Muscle layer of colon (tissue), 2 donors: ENCODE results near the gene MACROH2A2.

Source experiments
- H3K27ac ChIP-seq: one replicate; pipeline ENCODE4 v1.7.0; 2013; ENCODE audit warnings: low read depth, mild to moderate bottlenecking, low read length, moderate library complexity
- H3K27me3 ChIP-seq, 2 donors: one replicate each; pipeline ENCODE4 v1.7.0; 2013; ENCODE audit warnings: low read length in 2 of 2, mild to moderate bottlenecking in 2 of 2; ENCODE audit not compliant: insufficient read depth in 2 of 2, control insufficient read depth in 1 of 2
- H3K36me3 ChIP-seq: one replicate; pipeline ENCODE4 v1.7.0; 2013; ENCODE audit warnings: mild to moderate bottlenecking, low read length; ENCODE audit not compliant: insufficient read depth
- H3K4me1 ChIP-seq: one replicate; pipeline ENCODE4 v1.7.0; 2013; ENCODE audit warnings: mild to moderate bottlenecking, low read length; ENCODE audit not compliant: insufficient read depth
- H3K4me3 ChIP-seq, 2 donors: one replicate each; pipeline ENCODE4 v1.7.0; 2013; ENCODE audit warnings: low read length in 2 of 2, low read depth in 1 of 2, mild to moderate bottlenecking in 1 of 2, moderate library complexity in 1 of 2
- H3K9ac ChIP-seq: one replicate; pipeline ENCODE4 v1.7.0; 2013; ENCODE audit warnings: low read length
- H3K9me3 ChIP-seq: one replicate; pipeline ENCODE4 v1.7.0; 2013; ENCODE audit warnings: mild to moderate bottlenecking, low read length
- donor health status: abdominal sarcoma.
- donor health status: Adenocarcinoma of cecum.

MACROH2A2 gene

DNA sequence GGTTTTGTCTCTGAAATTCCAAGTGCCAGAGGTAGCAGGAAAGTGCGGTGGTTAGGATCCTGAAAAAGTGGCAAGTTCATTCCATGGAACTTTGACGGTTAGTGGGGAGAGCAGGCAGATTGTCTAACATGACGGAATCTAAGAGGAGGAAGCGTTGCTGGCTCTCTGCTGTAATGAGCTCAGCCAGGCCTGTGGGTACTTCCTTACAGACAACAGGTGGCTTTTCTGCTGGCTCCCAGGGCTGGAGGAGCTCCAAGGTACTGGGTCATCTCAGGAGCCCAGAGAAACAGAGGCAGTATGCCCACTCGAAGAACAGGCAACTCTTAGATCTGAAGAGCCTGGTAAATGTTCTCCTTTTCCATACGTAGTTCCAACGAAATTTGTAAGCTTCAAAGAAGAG, 83.0 kb downstream of the MACROH2A2 start:
- Histone ChIP-seq H3K9ac (no peak overlapping the region), H3K4me3 (no peak overlapping the region), H3K27me3 (no peaks in the 10 kb centered on the region), H3K9me3 (no peaks in the 10 kb centered on the region), H3K36me3 (peaks cover 7% of the 10 kb centered on the region), H3K4me1 (peaks cover 20% of the 10 kb centered on the region), H3K27ac (no peak overlapping the region)

DNA sequence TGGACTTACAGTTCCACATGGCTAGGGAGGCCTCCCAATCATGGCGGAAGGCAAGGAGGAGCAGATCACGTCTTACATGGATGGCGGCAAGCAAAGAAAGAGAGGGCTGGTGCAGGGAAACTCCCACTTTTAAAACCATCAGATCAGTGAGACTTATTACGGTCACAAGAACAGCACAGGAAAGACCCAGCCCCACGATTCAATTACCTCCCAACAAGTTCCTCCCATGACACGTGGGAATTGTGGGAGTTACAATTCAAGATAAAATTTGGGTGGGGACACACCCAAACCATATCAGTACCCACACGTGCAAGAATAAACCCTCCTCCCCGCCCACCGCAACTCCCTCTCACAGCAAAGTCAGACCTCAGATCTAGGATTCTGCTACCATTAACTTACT, 84.5 kb downstream of the MACROH2A2 start:
- Histone ChIP-seq H3K36me3 (peaks cover 7% of the 10 kb centered on the region), H3K27me3 (no peaks in the 10 kb centered on the region), H3K9ac (no peak overlapping the region), H3K27ac (no peak overlapping the region), H3K9me3 (no peaks in the 10 kb centered on the region), H3K4me3 (no peak overlapping the region), H3K4me1 (peaks cover 6% of the 10 kb centered on the region)

DNA sequence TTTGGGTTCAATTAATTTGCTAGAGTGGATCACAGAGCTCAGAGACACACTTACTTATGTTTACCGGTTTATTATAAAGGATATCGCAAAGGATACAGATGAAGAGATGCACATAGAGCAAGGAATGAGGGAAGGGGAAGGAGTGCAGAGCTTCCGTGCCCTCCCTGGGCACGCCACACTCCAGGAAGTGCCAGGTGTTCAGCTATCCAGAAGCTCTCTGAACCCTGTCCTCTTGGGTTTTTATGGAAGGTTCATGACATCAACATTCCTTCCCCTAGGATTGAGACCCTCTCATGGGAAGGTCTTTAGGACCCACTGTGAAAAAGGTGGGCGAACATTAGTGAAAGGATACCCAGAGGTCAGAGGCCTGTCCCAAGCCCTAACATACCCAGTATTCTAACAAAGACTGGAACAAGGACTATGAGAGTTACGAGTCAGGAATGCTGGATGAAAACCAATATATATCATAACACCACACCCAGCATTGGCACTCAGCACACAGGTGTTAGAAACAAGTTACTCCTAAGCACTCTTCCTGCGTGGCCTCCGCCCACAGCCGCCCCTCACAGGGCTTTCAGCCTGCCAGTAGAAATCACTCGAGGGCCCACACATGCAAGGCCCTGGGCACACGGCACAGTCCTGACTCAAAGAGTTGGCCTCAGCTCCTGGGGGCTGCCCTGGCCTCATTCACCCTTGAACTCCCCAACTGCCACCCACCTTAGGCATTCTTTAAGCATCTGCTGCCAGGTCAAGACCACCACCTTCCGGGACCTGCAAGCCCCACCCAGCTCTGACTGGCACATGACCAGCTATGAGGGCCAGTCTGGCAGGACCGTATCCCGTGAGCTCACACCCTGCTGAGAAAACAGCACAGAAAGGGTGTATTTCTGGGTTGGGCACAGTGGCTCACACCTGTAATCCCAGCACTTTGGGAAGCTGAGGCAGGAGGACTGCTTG, 85.6 kb downstream of the MACROH2A2 start:
- no peak overlapping the region for H3K9ac ChIP-seq
- no peaks in the 10 kb centered on the region for H3K27me3 ChIP-seq
- H3K27ac ChIP-seq, result no peak overlapping the region
- no peaks in the 10 kb centered on the region for H3K9me3 ChIP-seq
- H3K4me1 ChIP-seq, result peaks cover 3% of the 10 kb centered on the region
- H3K36me3 ChIP-seq, result peaks cover 7% of the 10 kb centered on the region
- H3K4me3 ChIP-seq, result no peak overlapping the region

DNA sequence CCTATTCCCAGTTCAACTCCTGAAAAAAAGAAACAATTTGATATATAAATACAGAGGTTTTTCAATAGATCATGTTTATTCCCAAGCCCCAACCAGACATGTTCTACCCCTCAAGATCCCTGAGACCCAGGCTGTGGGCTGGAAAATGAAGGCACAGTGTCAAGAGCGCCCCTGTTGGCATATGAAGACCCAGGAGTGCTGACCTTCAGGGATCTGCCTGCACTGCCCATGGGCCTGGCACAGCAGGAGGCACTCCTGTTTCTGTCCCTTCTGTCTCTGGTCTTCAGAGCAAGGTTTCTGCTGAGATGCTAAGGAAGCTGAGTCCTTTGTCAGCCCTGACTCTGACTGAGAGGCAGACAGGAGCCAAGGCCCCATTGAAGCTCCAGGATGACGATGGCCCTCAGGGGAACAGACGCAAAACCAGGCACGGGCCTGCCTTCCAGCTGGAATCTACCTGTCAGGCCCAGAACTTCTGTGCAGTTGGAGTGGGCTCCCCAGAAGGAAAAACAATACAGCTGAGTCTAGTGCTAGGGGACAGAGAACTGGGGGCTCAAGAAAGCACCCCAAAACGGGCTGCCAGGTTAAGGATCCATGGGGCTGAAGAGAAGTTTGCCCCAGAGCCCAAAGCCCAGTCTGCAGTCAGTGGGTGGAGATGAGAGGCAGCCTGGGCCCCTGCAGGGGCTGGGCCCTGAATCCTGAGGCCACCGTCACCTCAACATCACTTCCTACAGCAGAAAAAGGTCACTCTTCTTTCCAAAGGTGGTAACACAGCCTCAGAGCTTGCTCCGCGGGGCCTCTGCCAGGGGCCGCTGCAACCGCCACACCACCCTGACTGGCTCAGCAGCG, 86.7 kb downstream of the MACROH2A2 start:
- Histone ChIP-seq H3K27me3 (no peaks in the 10 kb centered on the region), H3K27ac (no peak overlapping the region), H3K9ac (no peak overlapping the region), H3K9me3 (no peaks in the 10 kb centered on the region), H3K4me1 (peaks cover under 1% of the 10 kb centered on the region), H3K4me3 (no peak overlapping the region), H3K36me3 (peaks cover 7% of the 10 kb centered on the region)

DNA sequence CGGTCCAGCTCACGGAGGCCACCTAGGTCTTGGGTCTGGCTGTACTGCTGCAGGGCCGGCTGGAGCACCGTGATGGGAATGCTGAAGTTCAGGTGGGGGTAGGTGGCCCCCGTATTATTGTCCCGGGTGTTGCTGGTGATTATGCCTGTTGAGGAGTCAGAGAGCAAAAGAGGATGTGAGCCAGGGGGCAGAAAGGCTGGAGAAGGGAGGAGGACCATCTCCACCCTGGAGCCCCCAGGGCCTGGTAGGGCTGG, 87.3 kb downstream of the MACROH2A2 start:
- Histone ChIP-seq H3K36me3 (peaks cover 7% of the 10 kb centered on the region), H3K9ac (no peak overlapping the region), H3K27ac (no peak overlapping the region), H3K9me3 (no peaks in the 10 kb centered on the region), H3K27me3 (no peaks in the 10 kb centered on the region), H3K4me1 (peaks cover 6% of the 10 kb centered on the region), H3K4me3 (no peak overlapping the region)

DNA sequence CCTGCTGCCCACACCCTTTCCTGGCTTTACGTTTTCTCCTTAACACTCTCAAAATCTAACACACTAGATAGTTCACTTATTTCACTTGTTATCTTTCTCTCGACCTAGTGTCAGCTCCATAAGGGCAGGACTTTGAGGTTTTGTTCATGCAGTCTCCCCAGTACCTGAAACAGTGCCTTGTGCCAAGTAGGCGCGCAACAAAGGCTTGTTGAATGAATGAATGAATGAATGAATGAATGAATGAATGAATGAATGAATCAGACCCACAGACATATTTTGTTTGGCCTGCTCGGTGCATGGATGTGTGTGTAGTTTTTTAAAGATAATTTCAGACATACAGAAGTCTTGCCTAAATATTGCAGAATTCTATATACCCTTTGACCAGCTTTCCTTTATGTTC, 87.7 kb downstream of the MACROH2A2 start:
- H3K4me1 ChIP-seq, result peaks cover 10% of the 10 kb centered on the region
- H3K4me3 ChIP-seq, result no peak overlapping the region
- H3K27ac ChIP-seq, result no peak overlapping the region
- no peak overlapping the region for H3K9ac ChIP-seq
- no peaks in the 10 kb centered on the region for H3K27me3 ChIP-seq
- H3K9me3 ChIP-seq, result no peaks in the 10 kb centered on the region
- H3K36me3 ChIP-seq, result peaks cover 7% of the 10 kb centered on the region

DNA sequence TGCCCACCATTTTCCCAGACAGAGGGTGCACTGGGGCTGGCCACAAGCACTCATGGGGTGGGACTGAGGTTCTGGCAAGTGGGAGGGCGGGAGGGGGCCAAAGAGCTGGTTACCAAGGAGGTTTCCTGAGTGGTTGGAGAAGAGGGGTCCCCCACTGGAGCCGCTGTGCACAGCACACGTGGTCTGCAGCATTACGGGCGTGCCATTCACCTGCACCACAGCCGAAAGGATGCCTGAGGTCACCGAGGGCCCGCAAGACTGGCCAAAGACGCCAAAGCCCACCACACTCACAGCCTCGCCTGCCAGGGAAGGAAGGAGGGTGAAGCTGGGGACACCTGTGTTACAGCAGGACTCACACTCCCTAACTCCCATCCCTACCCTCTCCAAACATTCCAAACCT, 89.9 kb downstream of the MACROH2A2 start:
- Histone ChIP-seq H3K4me3 (no peak overlapping the region), H3K36me3 (peaks cover 7% of the 10 kb centered on the region), H3K9me3 (no peaks in the 10 kb centered on the region), H3K27ac (no peak overlapping the region), H3K9ac (no peak overlapping the region), H3K4me1 (peaks cover 20% of the 10 kb centered on the region), H3K27me3 (no peaks in the 10 kb centered on the region)

DNA sequence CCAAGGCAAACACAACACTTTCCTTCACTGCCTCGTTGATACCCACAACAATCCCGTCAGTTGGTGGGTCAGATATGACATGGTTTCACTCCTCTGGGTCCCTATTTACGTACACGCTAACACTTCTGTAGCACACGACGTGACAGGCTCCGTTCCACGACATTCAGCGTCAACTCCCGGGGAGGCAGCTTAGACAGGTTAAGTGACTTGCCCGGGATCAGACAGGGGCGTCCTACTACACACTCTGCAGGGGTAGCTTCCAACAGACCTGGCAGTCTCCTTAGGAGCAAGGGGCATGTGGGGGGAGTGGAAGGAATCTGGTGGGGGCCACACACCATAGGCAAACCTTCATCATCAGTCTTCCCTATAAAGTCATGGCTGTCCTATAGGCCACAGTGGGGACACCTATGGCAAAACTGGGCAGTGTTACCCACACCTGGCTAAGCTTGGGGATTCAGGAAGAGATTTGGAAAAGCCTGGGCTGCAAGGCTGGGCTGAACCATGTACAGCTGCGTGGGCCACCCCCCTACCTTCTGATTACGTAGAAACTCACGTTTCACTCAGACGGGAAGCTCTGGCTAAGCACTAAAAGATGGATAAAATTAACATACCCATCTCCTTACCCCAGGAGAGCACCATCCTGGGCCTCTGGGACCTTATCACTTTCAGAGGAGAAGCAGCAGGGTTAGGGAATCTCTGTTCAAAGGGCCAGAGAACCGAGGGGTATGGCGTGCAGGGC, 91.9 kb downstream of the MACROH2A2 start:
- Histone ChIP-seq H3K9ac (peak overlapping the region; percentile 89), H3K27ac (no peak overlapping the region), H3K36me3 (peaks cover 12% of the 10 kb centered on the region), H3K27me3 (no peaks in the 10 kb centered on the region), H3K4me1 (peaks cover 20% of the 10 kb centered on the region), H3K4me3 (peak overlapping the region in 1 of 2 donors; percentile 78), H3K9me3 (no peaks in the 10 kb centered on the region)

DNA sequence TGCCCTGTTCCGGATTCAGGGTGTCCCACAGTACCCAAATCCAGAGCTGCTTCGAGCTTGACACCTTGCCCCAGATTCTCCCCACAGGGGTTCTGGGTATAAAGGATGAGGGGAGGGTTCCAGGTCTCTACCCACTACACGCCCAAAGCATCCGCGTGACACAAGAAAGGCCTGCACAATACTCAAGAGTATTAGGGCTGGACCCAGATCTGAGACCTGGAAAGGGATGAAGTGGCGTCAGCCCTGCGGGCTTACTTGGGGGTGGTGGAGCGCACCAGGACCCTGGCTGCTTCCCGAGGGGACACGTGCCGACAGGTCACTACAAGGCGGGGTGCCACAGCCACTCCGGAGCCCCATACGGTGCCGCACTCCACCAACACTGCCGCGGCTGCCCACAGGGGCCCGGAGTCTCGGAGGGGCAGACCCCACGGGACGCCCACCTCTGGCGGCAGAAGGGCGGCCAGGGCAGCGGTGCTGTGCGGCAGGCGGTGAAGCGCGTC, 92.6 kb downstream of the MACROH2A2 start:
- H3K9me3 ChIP-seq, result no peaks in the 10 kb centered on the region
- H3K4me3 ChIP-seq, result peak overlapping the region; percentile 56 to 78
- peak overlapping the region; percentile 74 for H3K27ac ChIP-seq
- H3K9ac ChIP-seq, result peak overlapping the region; percentile 89
- no peaks in the 10 kb centered on the region for H3K27me3 ChIP-seq
- peaks cover 16% of the 10 kb centered on the region for H3K36me3 ChIP-seq
- H3K4me1 ChIP-seq, result peaks cover 20% of the 10 kb centered on the region

DNA sequence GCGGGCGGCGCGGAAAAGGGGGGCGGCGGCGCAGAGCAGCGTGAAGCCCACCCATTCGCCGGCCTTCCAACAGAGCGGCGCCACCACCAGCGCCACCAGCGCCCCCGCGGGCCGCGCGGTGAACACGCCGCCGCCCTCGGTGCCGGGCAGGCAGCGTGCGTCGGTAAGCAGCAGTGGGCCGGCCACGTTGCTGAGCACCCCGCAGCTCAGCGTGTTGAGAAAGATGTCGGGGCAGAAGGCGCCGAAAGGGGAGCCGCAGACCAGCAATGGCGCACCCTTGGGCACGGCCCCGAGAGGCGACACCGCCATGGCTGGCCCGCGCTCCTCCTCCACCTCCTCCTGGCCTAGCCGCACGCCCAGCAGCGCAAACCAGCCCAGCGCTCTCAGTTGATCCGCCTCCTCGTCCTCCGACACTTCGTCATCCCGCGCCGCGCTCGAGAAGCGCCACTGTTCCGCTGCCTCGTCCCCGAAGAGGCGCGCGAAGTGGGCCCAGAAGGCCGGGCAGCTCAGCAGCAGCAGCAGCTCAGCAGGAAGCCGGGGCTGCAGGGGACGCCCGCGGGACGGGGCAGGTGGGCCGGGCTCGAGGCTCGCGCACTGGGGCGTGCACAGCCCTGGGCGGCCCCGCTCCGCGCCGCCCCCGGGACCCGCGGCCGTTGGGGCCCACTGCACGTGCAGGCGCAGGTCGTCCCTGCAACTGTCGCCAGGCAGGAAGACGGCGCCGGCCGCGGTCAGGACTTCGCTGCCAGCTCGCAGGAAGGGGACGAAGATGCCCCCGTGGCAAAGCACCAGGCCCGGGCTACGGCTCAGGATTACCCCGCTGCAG, 93.2 kb downstream of the MACROH2A2 start:
- Histone ChIP-seq H3K27me3 (no peaks in the 10 kb centered on the region), H3K27ac (peak overlapping the region; percentile 74)

More for the DNA sequence above, 93.2 kb downstream of the MACROH2A2 start:
- peak overlapping the region; percentile 56 to 78 for H3K4me3 ChIP-seq
- H3K4me1 ChIP-seq, result peaks cover 20% of the 10 kb centered on the region
- peaks cover 23% of the 10 kb centered on the region for H3K36me3 ChIP-seq
- H3K9ac ChIP-seq, result peak overlapping the region; percentile 89
- H3K9me3 ChIP-seq, result no peaks in the 10 kb centered on the region
